SW480 (cell line): ENCODE measurements around the gene C15orf62.

Source experiments
- DNase-seq: peaks from one replicate; pipeline ENCODE4 v3.0.0-alpha.2; 2016; ENCODE audit warnings: low spot score

C15orf62 gene, protein sequence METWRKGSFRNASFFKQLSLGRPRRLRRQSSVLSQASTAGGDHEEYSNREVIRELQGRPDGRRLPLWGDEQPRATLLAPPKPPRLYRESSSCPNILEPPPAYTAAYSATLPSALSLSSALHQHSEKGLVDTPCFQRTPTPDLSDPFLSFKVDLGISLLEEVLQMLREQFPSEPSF

DNA sequence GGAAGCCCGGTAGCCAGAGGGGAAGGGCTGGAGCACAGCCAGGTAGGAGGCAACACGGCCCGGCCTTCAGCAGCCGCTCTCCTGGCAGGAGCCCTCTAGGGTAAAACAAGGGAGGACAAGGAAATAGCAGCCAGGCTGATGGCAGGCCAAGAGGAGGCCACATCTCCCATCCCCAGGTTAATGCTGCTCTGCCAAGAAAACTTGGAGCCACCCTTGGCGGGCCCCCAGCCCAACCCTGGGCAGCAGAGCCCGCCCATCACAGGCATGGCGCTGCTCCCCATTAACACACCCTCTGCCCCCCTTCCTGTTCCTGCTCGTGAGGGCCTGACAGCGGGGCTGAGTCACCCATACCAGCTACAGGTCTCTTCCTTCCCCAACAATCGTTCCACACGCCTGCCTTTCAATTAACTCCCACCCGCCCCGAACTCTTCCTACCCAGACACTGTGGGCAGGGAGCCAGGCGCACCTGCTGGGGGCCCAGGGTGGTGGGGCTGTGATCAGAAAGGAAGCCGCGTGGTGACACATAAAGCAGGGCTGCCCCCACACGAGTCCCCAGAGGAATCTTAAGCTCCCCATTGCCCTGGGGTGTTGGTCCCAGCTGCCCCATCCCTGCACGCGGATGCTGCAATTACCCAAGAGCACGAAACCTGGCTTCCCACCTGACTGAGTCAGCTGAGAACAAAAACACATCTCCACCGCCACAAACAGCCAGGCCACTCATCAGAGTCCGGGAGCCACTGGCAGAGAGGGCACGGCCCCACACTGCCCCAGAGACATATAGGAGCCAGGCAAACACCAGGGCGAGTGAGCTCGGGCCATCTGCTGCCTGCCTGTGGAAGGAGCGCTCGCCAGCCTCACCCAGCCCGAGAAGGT, at the start of gene C15orf62:
TSS of gene C15orf62 (plus strand) at position 707 of the 873 bp plus-strand sequence. CDS start 516 bp downstream, outside the sequence.
- peak; percentile 93 for DNase-seq

DNA sequence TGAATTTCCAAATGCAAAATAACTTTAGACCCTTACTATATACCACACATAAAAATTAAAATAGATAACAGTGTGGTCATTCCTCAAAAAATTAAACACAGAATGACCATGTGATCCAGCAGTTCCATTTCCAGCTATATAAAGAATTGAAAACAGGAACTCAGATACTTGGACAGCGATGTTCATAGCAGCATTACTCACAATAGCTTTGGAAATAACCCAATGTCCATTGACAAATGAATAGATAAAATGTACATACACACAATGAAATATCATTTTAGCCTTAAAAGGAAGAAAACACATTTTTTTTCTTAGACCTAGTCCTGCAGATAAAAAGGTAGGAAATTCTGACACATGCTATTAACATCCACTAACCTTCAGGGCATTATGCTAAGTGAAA, 48.1 kb upstream of the C15orf62 start:
- DNase-seq: no peak

DNA sequence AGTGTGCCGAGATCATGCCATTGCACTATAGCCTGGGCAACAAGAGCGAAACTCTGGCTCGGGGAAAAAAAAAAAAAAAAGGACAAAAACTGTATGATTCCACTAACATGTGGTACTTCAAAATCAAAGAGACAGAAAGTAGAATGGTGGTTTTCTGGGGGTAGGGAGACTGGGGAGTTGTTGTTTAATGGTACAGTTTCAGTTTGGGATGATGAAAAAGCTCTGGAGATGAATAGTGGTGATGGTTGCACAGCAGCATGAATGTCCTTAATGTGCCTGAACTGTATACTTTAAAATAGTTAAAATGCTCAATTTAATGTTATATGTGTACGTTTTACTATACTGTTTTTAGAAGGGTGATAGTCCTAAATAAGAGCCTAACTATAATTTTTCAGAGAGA, 47.4 kb upstream of the C15orf62 start:
- no peak for DNase-seq

DNA sequence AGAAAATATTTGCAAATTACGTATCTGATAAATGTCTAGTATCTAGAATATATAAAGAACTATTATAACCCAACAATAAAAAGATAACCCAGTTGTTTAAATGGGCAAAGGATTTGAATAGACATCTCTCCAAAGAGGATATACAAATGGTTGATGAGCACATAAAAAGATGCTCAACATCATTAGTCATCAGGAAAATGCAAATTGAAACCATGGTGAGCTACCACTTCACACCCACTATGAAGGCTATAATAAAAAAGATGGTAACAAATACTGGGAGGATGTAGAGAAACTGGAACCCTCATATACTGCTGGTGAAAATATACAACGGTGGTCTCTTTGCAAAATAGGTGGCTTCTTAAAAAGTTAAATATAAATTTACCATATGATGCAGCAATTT, 46.8 kb upstream of the C15orf62 start:
- no peak for DNase-seq

DNA sequence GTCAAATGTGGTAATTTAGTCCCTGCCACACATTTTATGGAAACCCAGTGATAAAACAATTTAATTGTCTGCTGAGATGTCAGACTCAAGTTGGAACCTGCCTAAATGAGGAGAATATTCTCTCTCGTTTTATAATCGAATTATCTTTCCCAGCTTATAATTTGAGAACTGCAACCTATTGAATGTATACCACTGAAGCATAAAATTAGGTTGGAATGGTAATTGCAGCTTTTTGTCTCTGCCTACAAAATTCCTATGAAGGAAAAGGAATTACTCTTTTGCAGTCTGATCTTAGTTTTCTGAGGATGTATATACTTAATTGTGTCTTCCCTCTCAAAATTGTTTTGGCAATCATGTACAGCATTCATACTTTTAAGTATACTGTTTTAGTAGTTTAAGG, 45.9 kb upstream of the C15orf62 start:
- DNase-seq: no peak

DNA sequence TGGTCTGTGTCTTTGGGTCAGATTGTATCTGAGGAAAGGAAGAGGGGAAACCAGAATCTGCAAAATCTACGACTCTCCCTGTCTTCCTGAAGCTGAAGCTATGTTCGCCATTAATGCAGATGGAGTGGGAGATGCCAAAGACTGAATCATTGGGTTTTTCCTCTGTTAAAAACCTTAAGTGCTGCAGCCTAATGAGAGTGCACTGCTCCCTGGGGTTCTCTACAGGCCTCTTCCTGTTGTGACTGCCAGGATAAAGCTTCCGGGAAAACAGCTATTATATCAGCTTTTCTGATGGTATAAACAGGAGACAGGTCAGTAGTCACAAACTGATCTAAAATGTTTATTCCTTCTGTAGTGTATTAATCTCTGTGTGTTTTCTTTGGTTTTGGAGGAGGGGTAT, 38.7 kb upstream of the C15orf62 start:
- DNase-seq: no peak

DNA sequence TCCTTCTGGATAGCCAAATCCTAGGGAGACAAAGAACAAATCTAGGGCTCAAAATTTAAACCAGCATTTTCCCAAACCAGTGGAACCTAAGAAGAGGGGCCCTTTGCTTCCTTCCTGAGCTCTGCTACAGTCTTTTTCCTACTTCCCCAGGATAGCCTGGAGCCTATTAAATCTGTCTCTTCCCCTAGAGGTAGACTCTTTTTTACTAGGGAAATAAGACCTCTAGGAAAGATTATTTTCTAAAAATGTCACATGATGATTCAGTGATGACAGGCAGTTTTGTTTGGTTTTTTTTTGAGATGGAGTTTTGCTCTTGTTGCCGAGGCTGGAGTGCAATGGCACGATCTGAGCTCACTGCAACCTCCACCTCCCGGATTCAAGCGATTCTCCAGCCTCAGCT, 33.2 kb upstream of the C15orf62 start:
- DNase-seq: no peak

DNA sequence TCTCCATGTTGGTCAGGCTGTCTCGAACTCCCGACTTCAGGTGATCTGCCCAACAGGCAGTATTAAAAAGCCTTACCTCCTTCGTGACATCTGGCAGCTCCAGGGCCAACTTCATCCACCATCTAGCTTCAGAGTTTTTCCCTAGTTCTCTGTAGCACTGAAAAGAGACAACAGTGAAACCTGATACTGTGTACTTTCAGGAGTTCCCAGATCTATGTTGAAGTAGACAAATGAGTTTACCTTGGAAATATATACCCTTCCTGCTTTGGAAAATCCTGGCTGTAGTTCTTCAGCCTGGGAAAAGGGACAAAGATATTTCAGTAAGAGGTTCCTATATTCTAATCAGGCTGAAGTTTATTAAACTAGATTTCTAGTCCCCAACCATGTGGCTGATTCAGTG, 32.7 kb upstream of the C15orf62 start:
- DNase-seq: no peak

DNA sequence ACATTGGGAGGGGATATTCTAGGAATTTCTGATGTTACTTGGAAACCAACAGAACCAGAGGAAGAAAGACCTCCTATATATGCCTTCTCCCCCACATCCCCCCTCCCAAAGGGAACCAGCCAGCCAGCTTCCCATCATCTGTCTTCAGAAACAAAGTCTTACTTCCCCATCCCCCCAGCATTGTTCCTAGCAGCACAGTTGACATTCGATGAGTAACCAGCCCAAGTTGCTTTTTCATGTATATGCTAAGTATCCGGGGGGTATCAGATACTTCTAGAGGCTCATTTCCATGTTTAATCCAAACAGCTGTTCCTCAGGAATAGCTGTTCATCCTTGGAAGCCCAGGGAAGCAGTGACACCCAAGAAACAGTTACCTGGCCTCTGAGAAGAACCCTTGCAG, 30.7 kb upstream of the C15orf62 start:
- DNase-seq: no peak

DNA sequence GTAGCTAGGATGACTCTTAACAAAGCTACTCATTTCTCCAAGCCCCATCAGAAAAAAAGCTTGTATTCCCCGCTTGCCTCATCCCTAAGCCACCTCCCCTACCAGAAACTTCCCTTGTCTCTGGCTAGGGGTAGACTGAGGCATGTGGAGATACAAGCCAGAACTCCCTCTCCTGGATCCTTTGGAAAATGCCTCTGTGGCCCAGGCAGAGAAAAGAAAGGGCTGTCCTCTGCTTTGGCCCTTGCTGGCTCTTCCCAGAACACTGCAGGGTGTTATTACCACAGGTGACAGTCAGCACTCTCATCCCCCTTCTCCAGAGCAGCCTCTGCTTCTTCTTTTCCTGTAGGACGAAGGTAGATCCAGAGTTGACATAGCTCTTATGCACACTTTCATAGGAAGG, 29.9 kb upstream of the C15orf62 start:
- no peak for DNase-seq

DNA sequence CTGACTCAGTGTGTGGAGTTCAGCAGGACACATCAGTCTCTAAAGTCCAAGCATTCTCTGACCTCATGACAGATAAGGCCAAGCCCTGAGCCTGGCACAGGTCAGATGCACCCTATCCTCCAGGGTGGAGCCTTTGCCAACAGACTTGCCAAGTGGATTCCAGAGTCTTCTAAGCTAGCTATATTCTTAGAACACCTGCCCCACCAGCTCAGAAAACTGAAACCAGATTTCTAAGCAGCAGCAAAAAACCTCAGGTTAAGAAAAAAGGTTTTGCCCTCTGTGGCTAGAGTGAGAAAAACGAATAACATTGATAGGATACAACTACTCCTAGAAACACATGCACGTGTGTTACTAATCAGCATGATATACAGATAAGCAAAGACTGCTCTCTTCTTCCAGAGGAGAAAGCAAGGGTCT, 26.3 kb upstream of the C15orf62 start:
- no peak for DNase-seq

DNA sequence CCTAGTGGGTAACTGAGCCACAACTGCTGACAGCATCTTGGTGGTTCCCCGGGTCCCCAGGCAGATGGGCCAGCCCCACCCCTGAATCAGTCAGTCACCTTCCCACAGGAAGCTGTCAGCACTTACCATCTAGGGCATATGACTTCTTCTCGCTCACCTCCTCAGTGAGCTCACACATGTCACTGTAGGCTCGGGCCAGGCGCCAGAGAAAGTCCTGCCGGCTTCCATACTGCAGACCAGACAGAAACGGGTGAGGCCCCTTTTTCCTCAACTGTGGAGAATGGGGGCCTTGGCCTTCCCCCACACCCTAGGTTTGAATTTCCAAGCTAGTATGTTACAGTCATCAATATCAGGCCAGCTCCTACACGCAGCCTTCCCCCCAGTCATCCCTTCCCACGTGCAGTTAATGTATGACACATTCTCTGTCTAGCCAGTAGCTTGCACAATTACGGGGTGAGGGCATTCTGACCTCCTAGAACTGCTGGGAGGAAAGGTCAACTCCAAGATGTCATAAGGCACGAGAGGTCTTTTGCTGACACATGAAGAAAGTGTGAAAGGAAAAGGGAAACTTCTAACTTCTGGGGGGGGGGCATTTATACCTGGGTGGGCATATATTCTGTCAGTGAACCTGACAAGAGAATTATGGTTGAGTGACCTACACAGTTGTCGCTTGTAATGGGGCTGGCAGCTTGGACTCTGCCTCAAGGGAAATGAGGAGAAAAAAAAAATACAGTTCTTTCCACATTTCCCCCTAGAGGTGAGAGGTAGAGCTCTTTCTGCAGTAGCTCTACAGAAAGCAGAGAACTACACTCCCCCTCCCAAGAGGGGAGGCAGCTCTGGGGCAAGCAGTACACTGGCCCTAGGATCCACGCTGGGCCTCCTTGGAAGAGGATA, 25.6 kb upstream of the C15orf62 start:
- DNase-seq: no peak

DNA sequence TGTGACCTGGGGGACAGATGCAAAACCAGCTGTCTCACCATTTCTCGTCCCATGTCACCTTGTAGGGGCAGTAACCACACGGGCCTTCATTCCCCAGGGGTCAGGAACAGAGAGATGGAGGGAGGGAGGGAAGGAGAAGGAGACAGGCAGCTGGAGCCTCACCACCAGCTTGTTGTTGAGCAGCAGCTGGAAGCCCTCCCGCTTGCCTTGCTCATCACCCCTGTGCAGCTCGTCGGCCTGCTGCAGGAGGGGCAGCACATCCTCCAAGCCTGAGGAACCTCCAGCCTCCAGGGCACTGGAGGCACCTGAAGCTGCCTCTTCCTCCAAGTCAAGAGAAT, 25.0 kb upstream of the C15orf62 start:
- no peak for DNase-seq

DNA sequence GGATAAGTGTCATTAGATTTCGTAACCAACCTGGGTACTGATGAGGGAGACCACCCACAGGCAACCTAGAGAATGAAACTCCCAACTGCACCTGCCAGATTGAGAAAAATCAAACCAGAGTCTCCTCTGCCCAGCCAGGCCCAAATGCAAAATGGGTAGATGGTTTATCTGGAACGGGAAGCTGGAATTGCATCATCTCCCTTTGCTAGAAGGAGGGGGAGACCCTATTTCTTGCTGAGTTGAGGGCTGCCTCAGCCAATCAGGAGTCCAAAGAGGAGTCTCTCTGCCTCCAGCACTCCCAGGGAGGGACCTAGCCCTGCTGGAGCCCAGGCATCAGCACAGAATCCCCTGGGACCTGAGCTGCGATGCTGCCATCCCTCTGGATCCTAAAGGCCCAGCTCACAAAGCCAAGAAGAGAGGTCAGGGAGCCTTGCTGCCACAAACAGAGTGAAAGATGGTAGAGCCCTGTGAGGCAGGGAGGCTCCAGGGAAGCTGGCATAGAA, 22.8 kb upstream of the C15orf62 start:
- DNase-seq: no peak

DNA sequence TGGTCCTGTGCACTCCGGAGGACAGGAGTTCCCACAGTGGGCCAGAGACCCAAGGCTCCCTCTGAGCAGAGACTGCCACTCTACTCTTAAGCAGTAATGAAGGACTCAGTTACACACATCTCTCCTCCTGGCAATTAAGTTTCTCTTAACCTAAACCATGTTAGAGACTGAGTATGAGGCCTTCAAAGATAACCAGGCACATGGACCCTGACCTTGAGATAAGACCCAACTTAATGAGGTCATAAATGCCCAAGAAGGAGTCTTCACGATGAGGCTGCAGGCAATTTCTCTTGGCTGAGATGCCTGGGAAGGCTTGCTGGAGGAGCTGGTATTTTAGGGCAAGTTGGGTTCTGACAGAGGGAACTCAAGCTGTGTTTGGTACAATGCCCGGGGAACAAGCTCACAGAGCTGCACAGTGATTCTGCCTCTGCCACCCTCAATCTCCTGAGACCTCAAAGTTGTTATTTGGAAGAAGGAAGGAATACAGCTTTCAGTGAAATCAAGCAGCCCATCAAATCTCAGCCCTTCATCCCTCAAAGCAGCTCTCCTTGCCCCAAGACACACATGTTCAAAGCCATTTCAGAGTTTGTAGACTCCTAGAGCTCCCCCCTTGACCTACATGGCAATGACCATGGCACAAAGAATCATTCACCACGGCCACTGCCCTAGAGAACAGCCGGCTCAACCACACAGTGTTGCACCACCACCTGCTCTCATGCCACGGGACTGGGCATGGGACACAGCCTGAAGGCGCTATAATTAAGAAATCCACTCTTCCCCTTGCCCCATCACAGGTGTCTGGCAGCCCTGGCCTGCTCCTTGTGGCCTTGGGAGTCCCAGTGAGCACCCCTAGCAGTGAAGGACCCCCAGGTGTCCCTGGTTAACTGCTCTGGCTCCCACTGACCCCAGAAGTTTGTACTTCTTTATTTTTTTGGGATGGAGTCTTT, 21.8 kb upstream of the C15orf62 start:
- no peak for DNase-seq

DNA sequence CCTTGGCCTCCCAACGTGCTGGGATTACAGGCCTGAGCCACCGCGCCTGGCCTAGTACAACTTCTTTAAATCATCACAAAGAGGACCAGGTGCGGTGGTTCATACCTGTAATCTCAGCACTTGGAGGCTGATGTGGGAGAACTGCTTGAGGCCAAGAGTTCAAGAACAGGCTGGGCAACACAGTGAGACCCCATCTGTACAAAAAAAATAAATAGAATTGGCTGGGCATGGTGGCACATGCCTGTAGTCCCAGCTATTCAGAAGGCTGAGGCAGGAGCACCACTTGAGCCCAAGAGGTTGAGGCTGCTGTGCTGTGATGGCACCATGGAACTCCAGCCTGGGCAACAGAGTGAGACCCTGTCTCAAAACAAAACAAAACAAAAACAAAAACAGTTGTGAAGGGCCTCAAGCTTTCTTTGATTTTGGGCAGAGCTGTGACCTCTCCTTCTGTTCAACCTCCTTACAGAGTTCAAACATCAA, 20.6 kb upstream of the C15orf62 start:
- no peak for DNase-seq

DNA sequence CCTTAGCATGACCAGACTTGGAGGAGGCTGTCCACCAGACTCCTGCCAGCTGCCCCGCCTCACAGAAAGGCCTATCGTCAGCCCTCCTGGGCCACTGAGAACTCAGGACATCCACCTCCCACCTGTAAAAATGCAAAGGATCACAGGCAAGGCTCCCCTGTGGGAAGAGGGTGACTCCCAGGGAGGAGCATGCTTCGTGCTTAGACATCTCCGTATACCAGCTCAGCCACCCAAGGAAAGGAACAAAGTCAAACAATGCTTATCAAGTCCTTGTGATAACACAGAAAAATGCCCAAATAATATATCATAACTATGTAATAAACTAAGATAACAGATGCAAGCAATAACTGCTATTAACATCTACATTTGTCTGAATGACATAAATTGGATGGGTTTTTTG, 18.9 kb upstream of the C15orf62 start:
- DNase-seq: no peak

DNA sequence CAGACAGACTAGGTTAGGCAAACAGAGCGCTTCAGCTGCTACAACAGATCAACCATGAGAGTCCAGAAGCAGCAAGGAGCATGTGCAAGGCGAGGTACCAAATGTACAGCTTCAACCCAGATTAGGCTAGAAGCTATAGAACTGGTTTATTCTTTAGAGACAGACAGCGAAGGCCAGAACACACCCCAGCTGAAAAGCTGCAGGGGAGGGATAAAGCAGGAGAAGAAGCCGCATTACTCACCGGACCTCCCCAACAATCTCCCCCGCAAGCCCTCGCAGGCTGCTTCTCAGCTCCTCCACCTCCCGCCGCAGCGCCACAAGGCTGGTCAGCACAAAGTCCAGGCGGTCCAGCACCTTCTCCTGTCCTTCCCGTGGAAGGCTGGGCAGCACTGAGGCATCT, 18.0 kb upstream of the C15orf62 start:
- no peak for DNase-seq

DNA sequence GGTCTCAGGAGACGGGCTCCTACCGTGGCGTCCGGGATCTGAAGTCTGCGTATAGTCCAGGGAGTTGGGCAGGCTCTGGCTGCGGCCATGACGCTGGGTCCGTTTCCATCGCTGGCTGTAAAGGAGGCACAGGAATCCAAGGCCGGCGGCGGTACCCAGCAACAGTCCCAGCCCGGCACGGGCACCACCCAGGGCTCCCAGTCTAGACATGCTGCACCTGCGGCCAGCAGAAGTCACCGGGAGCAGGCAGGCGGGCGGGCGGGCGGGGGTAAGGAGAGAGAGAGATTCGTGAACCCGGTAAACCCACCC, 15.3 kb upstream of the C15orf62 start:
- DNase-seq: peak; percentile 19

DNA sequence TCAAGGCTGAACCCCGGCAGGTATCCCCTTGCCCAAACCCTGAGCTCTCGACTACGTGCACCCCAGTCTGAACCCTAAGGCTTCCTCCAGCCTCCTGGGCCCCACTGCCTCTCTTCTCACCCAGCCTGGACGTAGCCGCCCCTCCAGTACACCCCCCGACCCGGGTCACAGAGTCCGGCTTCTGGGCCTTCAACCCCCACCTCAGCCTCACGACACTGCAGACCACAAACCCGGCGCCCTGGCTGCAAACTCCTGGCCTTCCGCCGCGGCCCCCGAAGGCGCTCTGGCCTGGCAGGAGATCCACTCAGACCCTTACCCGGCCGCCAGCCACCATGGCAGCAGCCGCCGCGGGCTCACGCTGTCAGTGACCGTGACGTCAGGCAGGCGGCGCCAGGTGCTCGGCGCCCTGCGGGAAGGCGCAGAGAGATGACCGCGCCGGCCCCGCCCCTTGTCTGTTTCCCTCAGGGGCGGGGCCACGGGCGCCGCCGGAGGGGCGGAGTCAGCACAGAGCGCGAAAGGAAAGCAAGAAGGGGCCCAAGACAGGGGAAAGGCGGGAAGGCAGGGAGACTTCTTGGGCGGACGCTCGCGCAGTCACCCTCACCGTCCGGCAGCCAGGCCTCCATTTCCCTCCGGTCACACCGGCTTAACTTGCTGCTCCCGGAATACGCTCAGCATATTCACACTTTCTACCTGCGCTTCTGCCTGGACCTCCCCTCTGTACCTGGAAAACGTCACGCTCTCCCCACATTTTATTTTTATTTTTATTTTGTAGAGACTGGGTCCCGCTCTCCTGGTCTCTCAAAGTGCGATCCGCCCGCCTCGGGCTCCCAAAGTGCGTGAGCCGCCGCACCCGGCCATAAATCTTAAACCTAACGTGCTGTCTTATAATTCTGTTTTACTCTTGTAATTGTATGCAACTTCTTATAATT, 14.6 kb upstream of the C15orf62 start, which contains the start of gene RMDN3:
TSS of gene RMDN3 (minus strand) at position 372 of the 929 bp plus-strand sequence. CDS start 471 bp downstream, outside the sequence.
- DNase-seq: peak; percentile 84
